Activated T-cell treated with anti-CD3 and anti-CD28 coated beads, Interleukin-2, amount 50 U/mL, for 1 hour (primary cell): ENCODE results near the gene COA3.
A peak's percentile ranks its signal among the peaks of the same experiment; 100 is the strongest.
"Not testable (repeated sequence)": the region's sequence is repeated elsewhere in the genome, so short reads cannot be mapped to it uniquely, and the experiment has no call there.

Source experiments
- DNase-seq: peaks from one replicate; pipeline ENCODE4 v3.0.0-alpha.2; 2020

Gene COA3

DNA sequence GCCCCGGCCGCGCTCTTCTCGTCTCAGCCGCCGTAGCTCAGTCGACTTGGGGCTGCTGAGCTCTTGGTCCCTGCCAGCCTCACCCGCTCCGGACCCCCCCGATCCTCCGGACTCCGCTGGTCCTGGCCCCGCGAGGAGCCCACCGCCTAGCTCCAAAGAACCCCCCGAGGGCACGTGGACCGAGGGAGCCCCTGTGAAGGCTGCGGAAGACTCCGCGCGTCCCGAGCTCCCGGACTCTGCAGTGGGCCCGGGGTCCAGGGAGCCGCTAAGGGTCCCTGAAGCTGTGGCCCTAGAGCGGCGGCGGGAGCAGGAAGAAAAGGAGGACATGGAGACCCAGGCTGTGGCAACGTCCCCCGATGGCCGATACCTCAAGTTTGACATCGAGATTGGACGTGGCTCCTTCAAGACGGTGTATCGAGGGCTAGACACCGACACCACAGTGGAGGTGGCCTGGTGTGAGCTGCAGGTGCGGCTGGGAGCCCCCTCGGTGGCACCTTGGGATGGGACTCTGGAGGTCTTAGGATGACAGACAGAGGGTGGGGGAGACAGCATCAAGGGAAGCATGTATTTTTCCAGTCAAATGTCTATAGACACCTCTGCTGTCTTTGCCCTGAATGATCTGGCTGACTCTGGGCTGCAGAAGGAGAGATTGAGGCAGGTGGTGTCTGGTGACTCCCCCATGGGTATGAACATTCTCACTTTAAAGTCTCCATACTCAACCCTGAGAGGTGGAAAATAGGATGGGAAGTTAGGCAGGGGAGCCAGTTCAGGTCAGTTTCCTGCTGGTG lies 17.5 kb downstream of the COA3 start:
- no peak for DNase-seq

GRCh38 chr17:42779936-42780850 lies 18.3 kb downstream of the COA3 start, which contains the start of gene WNK4:
WNK4 (plus strand) TSS chr17:42780610; CDS start chr17:42780699, 89 bp downstream.
- no peak for DNase-seq

- no peak for DNase-seq
Observed at GRCh38 chr17:42779304-42779935, 19.1 kb downstream of the COA3 start.

GRCh38 chr17:42778570-42778969 lies 19.9 kb downstream of the COA3 start:
- no peak for DNase-seq

DNA sequence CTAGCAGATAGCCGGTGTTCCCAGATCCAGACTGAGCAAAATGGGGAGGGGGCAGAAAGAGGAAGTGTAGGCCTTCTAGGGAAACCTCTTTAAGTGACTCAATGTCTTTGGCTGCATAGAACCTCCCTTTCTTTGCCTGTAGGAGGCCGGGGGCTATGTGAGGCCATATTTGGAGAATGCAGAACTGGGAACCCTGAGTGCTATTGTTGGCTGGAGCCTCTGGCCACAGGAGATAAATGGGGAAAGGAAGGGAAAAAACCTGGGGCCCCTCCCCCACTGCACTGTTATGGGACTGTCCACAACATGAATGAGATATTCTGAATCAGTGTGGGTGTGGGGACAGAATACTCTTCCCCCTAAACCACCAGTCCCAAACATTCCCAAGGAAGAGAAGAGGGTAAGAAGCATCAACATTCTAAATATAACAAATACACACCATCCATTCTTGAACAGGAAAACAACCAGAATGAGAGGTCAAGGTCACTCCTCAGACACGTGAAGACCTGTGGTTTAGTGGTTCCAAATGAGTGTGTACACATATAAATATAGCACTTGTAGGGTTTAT lies 22.9 kb downstream of the COA3 start:
- DNase-seq = no peak

DNA sequence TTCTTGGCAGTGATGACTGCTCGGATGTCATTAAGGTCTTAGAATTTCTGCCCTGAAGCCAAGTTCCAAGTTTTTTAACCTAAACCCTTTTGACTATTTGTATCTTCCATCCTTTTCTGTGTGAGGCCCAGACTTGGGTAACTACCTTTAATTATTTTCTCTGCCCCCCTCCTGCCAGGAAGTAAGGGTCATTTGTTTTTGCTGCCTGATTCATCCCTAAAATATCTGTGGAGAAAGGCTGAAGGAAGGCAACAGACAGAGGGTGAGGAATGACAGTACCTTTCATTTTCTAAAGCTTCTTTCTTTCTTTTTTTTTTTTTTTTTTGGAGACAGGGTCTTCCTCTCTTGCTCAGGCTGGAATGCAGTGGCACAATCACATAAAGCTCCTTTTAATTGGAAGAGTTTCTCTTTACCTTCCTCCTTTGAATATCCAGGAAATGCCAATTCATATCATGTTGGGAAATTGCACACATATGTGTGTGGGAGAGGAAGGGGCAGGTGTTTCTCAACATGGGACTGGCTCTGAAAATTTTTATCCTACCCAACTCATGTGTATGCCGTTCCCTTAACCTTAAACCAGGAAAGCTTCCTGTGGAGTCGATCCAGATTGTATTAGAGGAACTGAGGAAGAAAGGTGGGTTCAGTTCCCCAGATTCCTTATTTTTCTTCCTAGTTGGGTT lies 24.3 kb downstream of the COA3 start:
- DNase-seq = no peak

GRCh38 chr17:42773290-42774035 lies 25.0 kb downstream of the COA3 start, which contains the start of gene VPS25:
VPS25 (plus strand) TSS chr17:42773449; CDS start chr17:42773476, 27 bp downstream.
- peak; percentile 78 for DNase-seq

DNA sequence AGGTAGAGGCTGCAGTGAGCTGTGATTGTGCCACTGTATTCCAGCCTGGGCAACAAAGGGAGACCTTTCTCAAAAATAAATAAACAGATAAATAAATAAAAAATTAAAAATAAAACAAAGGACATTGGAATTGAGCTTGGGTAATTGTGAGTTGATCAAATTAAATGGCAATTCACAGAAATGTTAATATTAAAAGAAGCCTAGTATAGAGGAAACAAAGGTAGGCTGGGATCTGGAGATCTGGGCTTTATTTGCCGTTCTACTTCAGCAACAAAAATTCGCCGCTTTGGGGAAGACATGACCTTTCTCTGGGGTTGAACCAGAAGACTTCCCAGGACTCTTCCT lies 25.6 kb downstream of the COA3 start:
- DNase-seq = no peak

GRCh38 chr17:42769964-42770363 lies 28.5 kb downstream of the COA3 start:
- DNase-seq = not testable (repeated sequence)

DNA sequence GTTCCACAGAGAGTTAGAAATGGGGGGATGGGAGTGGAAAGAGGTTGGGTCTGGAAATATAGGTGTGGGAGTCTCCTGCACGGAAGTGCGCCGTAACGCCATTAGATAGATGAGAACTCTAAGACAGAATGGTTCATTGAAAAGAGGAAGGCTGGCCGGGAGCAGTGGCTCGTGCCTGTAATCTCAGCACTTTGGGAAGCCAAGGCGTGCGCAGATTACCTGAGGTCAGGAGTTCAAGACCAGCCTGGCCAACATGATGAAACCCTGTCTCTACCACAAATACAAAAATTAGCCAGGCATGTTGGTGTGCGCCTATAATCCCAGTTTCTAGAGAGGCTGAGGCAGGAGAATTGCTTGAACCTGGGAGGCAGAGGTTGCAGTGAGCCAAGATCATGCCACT lies 30.5 kb downstream of the COA3 start:
- DNase-seq = not testable (repeated sequence)

GRCh38 chr17:42767512-42767911 lies 31.0 kb downstream of the COA3 start:
- no peak for DNase-seq

GRCh38 chr17:42766124-42766523 lies 32.4 kb downstream of the COA3 start:
- no peak for DNase-seq

- DNase-seq = no peak
Observed at GRCh38 chr17:42761638-42762037, 36.9 kb downstream of the COA3 start.

DNA sequence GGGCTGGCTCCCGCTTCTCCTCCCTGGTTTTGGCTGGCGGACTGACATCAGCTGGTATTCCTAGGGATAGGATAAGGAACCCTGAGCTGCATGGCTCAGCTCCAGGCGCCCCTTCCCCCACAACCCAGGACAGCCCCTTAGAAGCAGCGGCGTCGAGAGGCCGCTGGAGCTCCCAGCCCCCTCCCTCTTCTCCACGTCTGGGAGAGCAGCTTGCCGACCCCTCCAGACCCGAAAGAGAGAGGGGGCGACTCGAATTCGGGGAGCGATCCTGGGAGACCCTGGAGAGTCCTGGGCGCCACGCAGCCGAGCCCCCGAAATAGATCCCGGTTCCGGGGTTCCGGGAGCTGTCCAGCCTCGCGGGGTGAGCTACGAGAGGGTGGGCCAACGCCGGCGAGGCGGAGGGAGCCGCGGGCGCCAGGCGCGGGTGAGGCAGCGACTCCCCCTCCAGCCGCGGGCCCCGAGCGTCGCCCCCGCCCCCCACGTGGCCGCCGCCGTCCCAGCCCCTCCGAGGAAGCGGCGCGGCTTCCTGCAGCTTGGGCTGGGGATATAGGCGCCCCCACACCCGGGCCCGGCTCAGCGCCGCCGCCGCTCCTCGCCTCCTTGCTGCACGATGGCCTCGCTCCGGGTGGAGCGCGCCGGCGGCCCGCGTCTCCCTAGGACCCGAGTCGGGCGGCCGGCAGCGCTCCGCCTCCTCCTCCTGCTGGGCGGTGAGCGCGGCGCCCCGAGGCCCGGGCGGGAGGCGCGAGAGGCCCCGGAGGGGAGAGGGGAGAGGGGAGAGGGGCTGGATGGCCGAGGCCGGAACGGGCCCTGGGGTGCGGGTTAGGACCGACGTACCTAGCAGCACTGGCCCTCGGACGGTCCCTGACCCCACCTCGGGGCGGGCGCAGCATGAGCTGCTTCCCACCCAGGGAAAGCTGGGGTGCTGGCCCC lies 37.6 kb downstream of the COA3 start, which contains the start of gene RAMP2:
Gene RAMP2, plus strand, starts transcription at position 576 of the 930 bp plus-strand sequence. Its CDS starts 35 bp downstream, at position 611.
- DNase-seq = no peak

GRCh38 chr17:42759982-42760651 lies 38.4 kb downstream of the COA3 start:
- no peak for DNase-seq

DNA sequence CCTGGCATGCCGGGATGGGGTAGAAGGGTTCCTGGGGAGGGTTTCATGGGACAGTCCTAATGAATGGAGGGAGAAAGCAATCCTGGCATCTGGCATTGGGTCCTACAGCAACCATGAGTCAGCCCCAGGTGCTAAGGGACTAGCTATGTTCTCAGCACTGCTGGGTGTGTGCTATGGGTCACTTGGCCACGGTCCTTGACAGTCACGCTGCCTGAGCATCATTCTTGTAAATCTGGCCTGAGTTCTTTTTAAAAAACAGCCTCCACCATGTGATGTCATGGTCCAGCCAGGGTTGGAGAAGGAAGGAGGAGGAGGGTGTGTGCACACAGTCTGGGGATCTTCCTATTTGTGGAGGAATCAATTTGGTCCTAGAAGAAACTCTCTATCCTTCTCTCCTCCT lies 43.7 kb downstream of the COA3 start:
- DNase-seq = no peak

GRCh38 chr17:42751628-42752027 lies 46.9 kb downstream of the COA3 start:
- DNase-seq = no peak

DNA sequence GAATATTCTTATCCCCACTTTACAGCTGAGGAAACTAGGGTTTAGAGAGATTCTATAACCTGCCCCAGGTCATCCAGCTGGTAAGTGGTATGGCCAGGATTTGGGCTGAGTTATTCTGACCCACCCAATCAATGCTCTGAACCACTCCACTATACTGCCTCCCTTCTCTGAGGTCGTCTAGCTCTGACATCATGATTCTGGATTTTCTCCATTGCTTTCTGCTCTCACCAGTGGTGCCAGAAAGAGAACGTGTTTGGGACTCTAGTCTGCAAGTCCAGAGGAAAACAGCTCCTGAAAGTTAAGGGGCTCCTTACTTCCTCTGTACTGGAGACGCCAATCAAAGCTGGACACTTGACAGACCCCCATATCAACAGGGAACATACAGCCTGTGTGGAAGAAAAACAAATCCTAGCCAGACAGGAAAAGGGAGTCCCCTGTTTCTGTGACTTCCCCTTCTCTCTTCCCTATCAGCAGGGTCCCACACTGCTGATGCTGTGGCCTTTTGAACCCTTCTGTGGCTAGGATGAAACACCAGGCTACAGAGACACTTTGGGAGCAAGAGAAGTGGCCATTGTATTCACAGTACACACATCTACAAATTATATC lies 47.7 kb downstream of the COA3 start:
- DNase-seq = no peak
